ENCODE data around the gene MRPL28. TPM values are rescaled to one million over a fixed set of nuclear protein-coding genes. Genes with fewer than 3 reads are reported as not detected.

Gene MRPL28
- total and polyA plus RNA-seq, 2 donors (not counting 3 experiments of a cell fraction or from before 2014, with no cell fraction given), result 104 to 180 TPM

DNA sequence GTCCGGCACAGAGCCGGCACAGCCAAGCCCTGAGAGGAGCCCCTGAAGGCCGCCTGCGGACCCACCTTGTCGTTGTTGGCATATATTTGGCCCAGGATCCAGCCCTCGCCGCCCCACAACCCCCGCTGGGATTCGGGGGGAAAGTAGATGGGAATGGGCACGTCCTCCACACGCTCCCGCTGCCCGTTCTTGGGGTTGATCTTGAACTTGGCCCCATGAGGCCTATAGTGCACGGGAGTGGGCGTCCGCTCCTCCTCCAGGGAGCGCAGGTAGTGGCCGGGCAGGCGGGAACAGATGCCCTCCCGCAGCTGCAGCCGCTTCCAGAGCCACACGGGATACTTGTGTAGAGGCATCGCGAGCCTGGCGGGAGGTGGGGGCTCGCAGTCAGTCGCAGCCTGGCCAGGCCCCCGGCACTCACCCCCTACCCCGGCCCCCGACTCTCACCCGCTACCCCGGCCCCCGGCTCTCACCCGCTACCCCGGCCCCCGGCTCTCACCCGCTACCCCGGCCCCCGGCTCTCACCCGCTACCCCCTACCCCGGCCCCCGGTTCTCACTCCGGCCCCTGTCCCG lies 387 bp downstream of the MRPL28 start:
- peak overlapping the region in 1 of 3 experiments; percentile 47 for H3K4me3 ChIP-seq (replicated peaks in 1 of 3; ENCODE audit: insufficient read depth in 1 of 3, low read depth in 1 of 3, low read length in 3 of 3)
- H3K27ac ChIP-seq (ENCODE audit: insufficient read depth, low read depth, low read length), result no peak overlapping the region
- ChIA-PET CTCF (interaction anchor here (0.8 to 1.8 kb wide), 5 partner anchors 8 to 265 kb away, joined by 3 to 13 read pairs (median 4); partner anchors contain the start of gene AXIN1), POLR2A (no interaction called here)
- DNase-seq (ENCODE audit: low read depth, low spot score), result no peak
- no peak overlapping the region for H2AFZ ChIP-seq (ENCODE audit: low read depth, low read length)
- no peaks in the 10 kb centered on the region for H3K9me1 ChIP-seq (replicated peaks; ENCODE audit: control insufficient read depth, extremely low read depth, insufficient read depth, low read length)
- peaks cover 7 to 47% of the 10 kb centered on the region in 2 experiments for H3K36me3 ChIP-seq (ENCODE audit: control insufficient read depth in 2 of 2, extremely low read depth in 1 of 2, insufficient read depth in 2 of 2, low read length in 2 of 2)
- no peaks in the 10 kb centered on the region for H3K9me3 ChIP-seq (replicated peaks; ENCODE audit: control insufficient read depth, insufficient read depth, low read length)
- dilution Hi-C loops (cut with MboI; ENCODE audit: extremely low pct_ligation_motif_present, low sequenced_read_pairs) (no loop called here), intact Hi-C loops (cut with micrococcal nuclease) (loop anchor here (1.0 kb wide), 2 partner anchors 11 to 17 kb away; partner anchors contain the start of gene PGAP6)
- TF ChIP-seq, protein P1, sequence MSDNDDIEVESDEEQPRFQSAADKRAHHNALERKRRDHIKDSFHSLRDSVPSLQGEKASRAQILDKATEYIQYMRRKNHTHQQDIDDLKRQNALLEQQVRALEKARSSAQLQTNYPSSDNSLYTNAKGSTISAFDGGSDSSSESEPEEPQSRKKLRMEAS (IDR thresholded peaks at IDR 0.05; ENCODE audit: insufficient read depth, insufficient read length), result no peak
- no peak for TF ChIP-seq POLR2AphosphoS5 (IDR thresholded peaks at IDR 0.05; ENCODE audit: insufficient read depth, low read depth, low read length)
- no peak for TF ChIP-seq POLR2A (IDR thresholded peaks at IDR 0.05; ENCODE audit: low read depth, low read length)
- TF ChIP-seq EZH2 (IDR thresholded peaks at IDR 0.05; ENCODE audit: borderline replicate concordance, low read depth, low read length, severe bottlenecking), result no peak
- no peak for TF ChIP-seq MYC (IDR thresholded peaks at IDR 0.05; ENCODE audit: low read depth, low read length)
- TF ChIP-seq GATA2 (IDR thresholded peaks at IDR 0.05; ENCODE audit: insufficient read depth, insufficient read length, low read depth, low read length), result no peak
- TF ChIP-seq, protein P2, sequence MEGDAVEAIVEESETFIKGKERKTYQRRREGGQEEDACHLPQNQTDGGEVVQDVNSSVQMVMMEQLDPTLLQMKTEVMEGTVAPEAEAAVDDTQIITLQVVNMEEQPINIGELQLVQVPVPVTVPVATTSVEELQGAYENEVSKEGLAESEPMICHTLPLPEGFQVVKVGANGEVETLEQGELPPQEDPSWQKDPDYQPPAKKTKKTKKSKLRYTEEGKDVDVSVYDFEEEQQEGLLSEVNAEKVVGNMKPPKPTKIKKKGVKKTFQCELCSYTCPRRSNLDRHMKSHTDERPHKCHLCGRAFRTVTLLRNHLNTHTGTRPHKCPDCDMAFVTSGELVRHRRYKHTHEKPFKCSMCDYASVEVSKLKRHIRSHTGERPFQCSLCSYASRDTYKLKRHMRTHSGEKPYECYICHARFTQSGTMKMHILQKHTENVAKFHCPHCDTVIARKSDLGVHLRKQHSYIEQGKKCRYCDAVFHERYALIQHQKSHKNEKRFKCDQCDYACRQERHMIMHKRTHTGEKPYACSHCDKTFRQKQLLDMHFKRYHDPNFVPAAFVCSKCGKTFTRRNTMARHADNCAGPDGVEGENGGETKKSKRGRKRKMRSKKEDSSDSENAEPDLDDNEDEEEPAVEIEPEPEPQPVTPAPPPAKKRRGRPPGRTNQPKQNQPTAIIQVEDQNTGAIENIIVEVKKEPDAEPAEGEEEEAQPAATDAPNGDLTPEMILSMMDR (IDR thresholded peaks at IDR 0.05; ENCODE audit: extremely low read depth in 1 of 2, insufficient read depth in 1 of 2, low read depth in 1 of 2, low read length in 2 of 2), result no peak
- no peak overlapping the region for H3K9ac ChIP-seq (replicated peaks; ENCODE audit: extremely low read depth, insufficient read depth, low read length)
- H3K4me1 ChIP-seq (ENCODE audit: control insufficient read depth, extremely low read depth, insufficient read depth, low read length), result peaks cover 8% of the 10 kb centered on the region
- no peaks in the 10 kb centered on the region for H4K20me1 ChIP-seq (replicated peaks; ENCODE audit: control insufficient read depth, extremely low read depth, insufficient read depth, low read length)
- H3K27me3 ChIP-seq (ENCODE audit: control insufficient read depth in 2 of 2, insufficient read depth in 2 of 2, low read length in 2 of 2), result no peaks in the 10 kb centered on the region
- no peaks in the 10 kb centered on the region for H3K79me2 ChIP-seq (ENCODE audit: control insufficient read depth, insufficient read depth, low read length)
- peak overlapping the region; percentile 39 for H3K4me2 ChIP-seq (ENCODE audit: insufficient read depth, low read length)
- no peak for FAIRE-seq
- no TSS peak for BruUV-seq (replicated peaks)

All from endothelial cell of umbilical vein (primary cell).